HepG2 (cell line): ENCODE data around the gene ADARB2. TPM values are rescaled to one million over a fixed set of nuclear protein-coding genes. Genes with fewer than 3 reads are reported as not detected.

Experiments used
- ATAC-seq: fragments of 200-7000 bp; cut with Tn5 transposase; 3 replicates; pipeline ENCODE4 v1.9.1; 2020; ENCODE audit warnings: mild to moderate bottlenecking, moderate library complexity
- BruUV-seq: library from RNA; stranded (reverse); fragments of 400-500 nt; replicated peaks from 2 replicates; lab custom pipeline; 2021; lab: Mats Ljungman, UMichigan
- CTCF ChIA-PET: fragments of 300-600 bp; formaldehyde crosslinking; extraction: SDS; loops from one replicate; lab custom pipeline; 2021; ENCODE audit warnings: low total read pairs, inconsistent platforms, low intra/inter-chr PET ratio; lab: Yijun Ruan, JAX
- POLR2A ChIA-PET: fragments of 350-600 bp; sonication (Branson Sonifier 250); formaldehyde crosslinking; loops from one replicate; lab custom pipeline; 2020; ENCODE audit warnings: antibody characterized with exemption, inconsistent platforms; lab: Yijun Ruan, JAX
- DNase-seq: peaks from one replicate; pipeline ENCODE4 v3.0.0-alpha.2; 2015; ENCODE audit warnings: low spot score
- FAIRE-seq: peaks from 3 replicates; lab custom pipeline; 2011; peaks lifted over from hg19 to GRCh38; lab: Jason Lieb, UNC
- H2AFZ ChIP-seq: one replicate; pipeline ENCODE4 v1.6.1; 2011; ENCODE audit warnings: low read length, inconsistent platforms
- H3K27ac ChIP-seq: fragments of 300-600 bp; 3 replicates; pipeline ENCODE4 v1.8.0; 2011; ENCODE audit warnings: mixed run types, mild to moderate bottlenecking, mixed read lengths, low read length, inconsistent platforms; ENCODE audit not compliant: insufficient read depth; ENCODE audit errors: extremely low read length
- H3K27me3 ChIP-seq, 2 experiments: fragments of 200-600 bp in 1 of 2; 2 replicates in 1 of 2; 3 replicates in 1 of 2; pipeline versions ENCODE4 v1.6.0 to v1.8.0; 2011; ENCODE audit warnings: low read length in 2 of 2, mild to moderate bottlenecking in 2 of 2, moderate library complexity in 2 of 2, inconsistent platforms in 1 of 2; ENCODE audit not compliant: insufficient read depth in 2 of 2, control insufficient read depth in 1 of 2
- H3K36me3 ChIP-seq, 2 experiments: fragments of 200-600 bp in 1 of 2; replicated peaks in 1 of 2; 2 replicates in 1 of 2; 3 replicates in 1 of 2; pipeline versions ENCODE4 v1.5.1 to v1.8.0; 2011; ENCODE audit warnings: low read length in 2 of 2, inconsistent platforms in 1 of 2; ENCODE audit not compliant: insufficient read depth in 2 of 2, control insufficient read depth in 1 of 2
- H3K4me1 ChIP-seq: 2 replicates; pipeline ENCODE4 v1.5.1; 2012; ENCODE audit warnings: low read length, inconsistent platforms; ENCODE audit not compliant: insufficient read depth
- H3K4me2 ChIP-seq: 2 replicates; pipeline ENCODE4 v1.6.0; 2011; ENCODE audit warnings: low read depth, low read length, inconsistent platforms
- H3K4me3 ChIP-seq, 3 experiments: fragments of 200-600 bp in 1 of 3; sonication (generic), shearing (Covaris generic) in 1 of 3; replicated peaks in 1 of 3; 2 replicates each; pipeline ENCODE4 v1.5.1; 2011 to 2016; ENCODE audit warnings: low read length in 3 of 3, inconsistent platforms in 2 of 3, low read depth in 2 of 3, mild to moderate bottlenecking in 2 of 3, control low read depth in 1 of 3, mixed read lengths in 1 of 3; ENCODE audit not compliant: insufficient read depth in 1 of 3
- H3K79me2 ChIP-seq: one replicate; pipeline ENCODE4 v1.6.1; 2011; ENCODE audit warnings: low read length, inconsistent platforms; ENCODE audit not compliant: insufficient read depth
- H3K9ac ChIP-seq: 2 replicates; pipeline ENCODE4 v1.6.0; 2011; ENCODE audit warnings: mild to moderate bottlenecking, low read depth, low read length, inconsistent platforms; ENCODE audit not compliant: insufficient read depth
- H3K9me3 ChIP-seq: 2 replicates; pipeline ENCODE4 v1.5.1; 2012; ENCODE audit warnings: mild to moderate bottlenecking, low read length
- H4K20me1 ChIP-seq: 2 replicates; pipeline ENCODE4 v1.6.0; 2011; ENCODE audit warnings: inconsistent platforms, mild to moderate bottlenecking, low read length, moderate library complexity; ENCODE audit not compliant: insufficient read depth
- ASH2L ChIP-seq: fragments of 300-600, 200-600 bp; sonication (generic); IDR thresholded peaks from 2 replicates; pipeline ENCODE4 v1.7.0; 2017; ENCODE audit warnings: low read depth, mild to moderate bottlenecking, moderate library complexity, mixed read lengths, low read length; ENCODE audit not compliant: insufficient read length
- ELF1 ChIP-seq: sonication (generic); formaldehyde crosslinking; IDR thresholded peaks from 2 replicates; pipeline ENCODE4 v1.4.0; 2020; ENCODE audit warnings: missing genetic modification reagents
- KMT2A ChIP-seq: sonication (generic); formaldehyde crosslinking; IDR thresholded peaks from 2 replicates; pipeline ENCODE4 v1.4.0; 2020; ENCODE audit warnings: missing genetic modification reagents
- NFE2L2 ChIP-seq: fragments of 150-350 bp; IDR thresholded peaks from 2 replicates; pipeline ENCODE4 v1.6.1; 2014; ENCODE audit warnings: low read length
- SIN3B ChIP-seq: fragments of 150-350 bp; IDR thresholded peaks from 2 replicates; pipeline ENCODE4 v1.6.1; 2014; ENCODE audit warnings: low read length
- ZNF431 ChIP-seq: sonication (generic); formaldehyde crosslinking; IDR thresholded peaks from 2 replicates; pipeline ENCODE4 v1.9.0; 2022; ENCODE audit warnings: missing genetic modification reagents, low read depth, mild to moderate bottlenecking, borderline replicate concordance
- WGBS: methylation state at CpG from one replicate; pipeline ENCODE4 v1.1.6; 2017; ENCODE audit warnings: low lambda C conversion rate; 5-methylcytosine and 5-hydroxymethylcytosine counted together
- in situ Hi-C: cut with HindIII; loops from 2 replicates; pipeline ENCODE4 v1.10.0; 2017; ENCODE audit warnings: low pct_unique_long_range_greater_than_20kb; ENCODE audit not compliant: extremely low pct_ligation_motif_present
- intact Hi-C: fragments of 100-400 bp; cut with micrococcal nuclease; formaldehyde crosslinking; loops from one replicate; pipeline ENCODE4 v1.10.0; 2022; ENCODE audit not compliant: unreplicated experiment
- polyA plus RNA-seq, 8 experiments: library from polyadenylated mRNA; depleted of rRNA in 3 of 8; stranded (reverse) in 7 of 8; unstranded in 1 of 8; fragments of >200 nt; fragmentation: Illumina TruSeq in 4 of 8; extraction: Trizol in 4 of 8; gene quantifications; 2 replicates each; pipeline versions ENCODE4 v1.2.1 to v1.2.3, GENCODE V29; 2011 to 2016; ENCODE audit warnings: low read depth in 4 of 8, missing spikeins in 1 of 8, mixed read lengths in 1 of 8; ENCODE audit not compliant: insufficient read depth in 1 of 8
- total RNA-seq, 5 experiments: library from RNA; depleted of rRNA; stranded (reverse); fragments of >200 nt; fragmentation: Illumina TruSeq; extraction: Trizol; gene quantifications; 2 replicates each; pipeline ENCODE4 v1.2.3, GENCODE V29; 2016; ENCODE audit warnings: low read depth in 1 of 5
- TF ChIP-seq, protein P1 (sequence below): sonication (generic); formaldehyde crosslinking; IDR thresholded peaks from 2 replicates; pipeline ENCODE4 v1.4.0; 2020; ENCODE audit warnings: missing genetic modification reagents

Gene ADARB2
- total and polyA plus RNA-seq, 2 of the 13 experiments (the other 11 are each of a cell fraction or from before 2014, with no cell fraction given) = not detected

GRCh38 chr10:1561731-1562337 lies 175.5 kb downstream of the ADARB2 start:
- Histone ChIP-seq H3K4me3 (no peak overlapping the region), H3K4me2 (no peak overlapping the region), H3K27me3 (peaks cover 4 to 37% of the 10 kb centered on the region in 2 experiments; a peak in 4 of 5 replicates), H3K79me2 (no peaks in the 10 kb centered on the region), H2AFZ (no peak overlapping the region), H3K9me3 (no peaks in the 10 kb centered on the region), H3K36me3 (no peaks in the 10 kb centered on the region), H3K4me1 (no peaks in the 10 kb centered on the region), H4K20me1 (no peaks in the 10 kb centered on the region), H3K9ac (no peak overlapping the region), H3K27ac (no peak overlapping the region)
- in situ Hi-C loops = no loop called here
- FAIRE-seq (no peak), DNase-seq (no peak), ATAC-seq (no peak)
- CTCF ChIA-PET = no interaction called here
- POLR2A ChIA-PET = no interaction called here
- 34% methylated on average over 18 of the region's 19 CpGs for WGBS
- TF ChIP-seq ASH2L (no peak), KMT2A (CRISPR knock-in tag) (no peak), ELF1 (CRISPR knock-in tag) (no peak), NFE2L2 (no peak), ZNF431 (CRISPR knock-in tag) (no peak)
- intact Hi-C loops = no loop called here
- BruUV-seq = no TSS peak

DNA sequence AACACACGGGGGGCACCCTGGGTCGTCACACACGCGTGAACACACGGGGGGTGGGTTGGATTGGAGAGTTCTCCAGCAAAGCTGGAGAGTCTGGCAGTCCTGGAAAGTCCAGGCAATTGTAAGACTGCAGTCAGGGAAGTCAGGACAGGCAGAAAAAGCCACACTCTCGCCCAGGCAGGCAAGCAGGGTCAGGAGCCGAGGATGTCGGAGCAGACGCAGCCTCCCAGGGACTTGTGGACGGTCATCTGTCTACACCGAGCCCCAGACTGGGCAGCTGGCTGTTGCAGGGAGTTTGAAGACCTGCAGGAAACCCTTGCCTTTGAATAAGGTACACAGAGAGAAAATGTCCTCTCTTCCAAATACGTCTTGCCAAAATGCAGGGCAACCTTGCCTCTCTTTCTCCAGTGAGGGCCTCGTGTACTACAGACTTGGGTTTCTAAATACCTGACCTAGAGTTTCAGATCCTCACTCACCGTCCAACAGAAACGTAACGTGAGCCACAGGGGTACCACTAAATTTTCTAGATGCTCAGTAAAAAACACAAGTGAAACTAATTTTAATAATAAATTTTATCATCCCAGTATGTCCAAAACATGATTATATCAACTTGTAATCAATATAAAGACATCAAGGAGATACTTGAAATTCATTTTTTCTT lies 176.7 kb downstream of the ADARB2 start:
- Histone ChIP-seq H3K4me3 (no peak overlapping the region), H3K36me3 (no peaks in the 10 kb centered on the region), H4K20me1 (no peaks in the 10 kb centered on the region), H3K79me2 (no peaks in the 10 kb centered on the region), H3K4me1 (no peaks in the 10 kb centered on the region), H3K27ac (no peak overlapping the region), H2AFZ (no peak overlapping the region), H3K9ac (no peak overlapping the region), H3K4me2 (no peak overlapping the region), H3K9me3 (no peaks in the 10 kb centered on the region), H3K27me3 (peaks cover 4 to 44% of the 10 kb centered on the region in 2 experiments; a peak in 4 of 5 replicates)
- BruUV-seq = no TSS peak
- WGBS = 6% methylated on average over 5 of the region's 16 CpGs
- in situ Hi-C loops (no loop called here), intact Hi-C loops (no loop called here)
- CTCF ChIA-PET = no interaction called here
- POLR2A ChIA-PET = no interaction called here
- TF ChIP-seq SIN3B = no peak
- TF ChIP-seq, protein P1, sequence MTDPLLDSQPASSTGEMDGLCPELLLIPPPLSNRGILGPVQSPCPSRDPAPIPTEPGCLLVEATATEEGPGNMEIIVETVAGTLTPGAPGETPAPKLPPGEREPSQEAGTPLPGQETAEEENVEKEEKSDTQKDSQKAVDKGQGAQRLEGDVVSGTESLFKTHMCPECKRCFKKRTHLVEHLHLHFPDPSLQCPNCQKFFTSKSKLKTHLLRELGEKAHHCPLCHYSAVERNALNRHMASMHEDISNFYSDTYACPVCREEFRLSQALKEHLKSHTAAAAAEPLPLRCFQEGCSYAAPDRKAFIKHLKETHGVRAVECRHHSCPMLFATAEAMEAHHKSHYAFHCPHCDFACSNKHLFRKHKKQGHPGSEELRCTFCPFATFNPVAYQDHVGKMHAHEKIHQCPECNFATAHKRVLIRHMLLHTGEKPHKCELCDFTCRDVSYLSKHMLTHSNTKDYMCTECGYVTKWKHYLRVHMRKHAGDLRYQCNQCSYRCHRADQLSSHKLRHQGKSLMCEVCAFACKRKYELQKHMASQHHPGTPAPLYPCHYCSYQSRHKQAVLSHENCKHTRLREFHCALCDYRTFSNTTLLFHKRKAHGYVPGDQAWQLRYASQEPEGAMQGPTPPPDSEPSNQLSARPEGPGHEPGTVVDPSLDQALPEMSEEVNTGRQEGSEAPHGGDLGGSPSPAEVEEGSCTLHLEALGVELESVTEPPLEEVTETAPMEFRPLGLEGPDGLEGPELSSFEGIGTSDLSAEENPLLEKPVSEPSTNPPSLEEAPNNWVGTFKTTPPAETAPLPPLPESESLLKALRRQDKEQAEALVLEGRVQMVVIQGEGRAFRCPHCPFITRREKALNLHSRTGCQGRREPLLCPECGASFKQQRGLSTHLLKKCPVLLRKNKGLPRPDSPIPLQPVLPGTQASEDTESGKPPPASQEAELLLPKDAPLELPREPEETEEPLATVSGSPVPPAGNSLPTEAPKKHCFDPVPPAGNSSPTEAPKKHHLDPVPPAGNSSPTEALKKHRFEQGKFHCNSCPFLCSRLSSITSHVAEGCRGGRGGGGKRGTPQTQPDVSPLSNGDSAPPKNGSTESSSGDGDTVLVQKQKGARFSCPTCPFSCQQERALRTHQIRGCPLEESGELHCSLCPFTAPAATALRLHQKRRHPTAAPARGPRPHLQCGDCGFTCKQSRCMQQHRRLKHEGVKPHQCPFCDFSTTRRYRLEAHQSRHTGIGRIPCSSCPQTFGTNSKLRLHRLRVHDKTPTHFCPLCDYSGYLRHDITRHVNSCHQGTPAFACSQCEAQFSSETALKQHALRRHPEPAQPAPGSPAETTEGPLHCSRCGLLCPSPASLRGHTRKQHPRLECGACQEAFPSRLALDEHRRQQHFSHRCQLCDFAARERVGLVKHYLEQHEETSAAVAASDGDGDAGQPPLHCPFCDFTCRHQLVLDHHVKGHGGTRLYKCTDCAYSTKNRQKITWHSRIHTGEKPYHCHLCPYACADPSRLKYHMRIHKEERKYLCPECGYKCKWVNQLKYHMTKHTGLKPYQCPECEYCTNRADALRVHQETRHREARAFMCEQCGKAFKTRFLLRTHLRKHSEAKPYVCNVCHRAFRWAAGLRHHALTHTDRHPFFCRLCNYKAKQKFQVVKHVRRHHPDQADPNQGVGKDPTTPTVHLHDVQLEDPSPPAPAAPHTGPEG (CRISPR knock-in tag) = no peak
- no peak for FAIRE-seq
- ATAC-seq = no peak
- no peak for DNase-seq
